Mesenteric fat pad (tissue), 1 donor: ENCODE measurements around the gene LRRC4C. TPM values are rescaled to one million over a fixed set of nuclear protein-coding genes. Genes with fewer than 3 reads are reported as not detected.
"Not testable (repeated sequence)": the region's sequence is repeated elsewhere in the genome, so short reads cannot be mapped to it uniquely, and the experiment has no call there.

Source experiments
- DNase-seq: peaks from one replicate; pipeline ENCODE4 v3.0.0-alpha.2; 2020; ENCODE audit warnings: low spot score
- total RNA-seq: library from RNA; stranded (reverse); fragmentation: NEBNext Ultra II Directional; extraction: Animal tissue kit (Norgen Biotek cat#: 25700); gene quantifications from one replicate; pipeline ENCODE4 v1.2.1, GENCODE V29; 2021
- donor health status: DM: yes; HTN: yes; CAD: no.

Gene LRRC4C
- total RNA-seq, 1 donor from 2014 or later = 1.5 TPM

GRCh38 chr11:40522080-40522479, 937.4 kb downstream of the LRRC4C start:
- not testable (repeated sequence) for DNase-seq

- no peak for DNase-seq
These were observed 942.3 kb downstream of the LRRC4C start for GRCh38 chr11:40517122-40517521.

- no peak for DNase-seq
These were observed 945.3 kb downstream of the LRRC4C start for GRCh38 chr11:40514124-40514523.

GRCh38 chr11:40513281-40513680, 946.2 kb downstream of the LRRC4C start:
- no peak for DNase-seq

GRCh38 chr11:40508303-40508702, 951.1 kb downstream of the LRRC4C start:
- no peak for DNase-seq

- DNase-seq = no peak
These were observed 953.2 kb downstream of the LRRC4C start for GRCh38 chr11:40506226-40506625.

GRCh38 chr11:40491341-40491740, 968.1 kb downstream of the LRRC4C start:
- DNase-seq = no peak

GRCh38 chr11:40467771-40468170, 991.7 kb downstream of the LRRC4C start:
- DNase-seq = no peak

GRCh38 chr11:40445391-40445790, 1014.1 kb downstream of the LRRC4C start:
- DNase-seq = no peak

GRCh38 chr11:40444151-40444550, 1015.3 kb downstream of the LRRC4C start:
- DNase-seq = no peak

- DNase-seq = no peak
These were observed 1024.1 kb downstream of the LRRC4C start for GRCh38 chr11:40435344-40435743.

GRCh38 chr11:40434926-40435325, 1024.5 kb downstream of the LRRC4C start:
- no peak for DNase-seq

GRCh38 chr11:40432358-40432757, 1027.1 kb downstream of the LRRC4C start:
- no peak for DNase-seq

GRCh38 chr11:40425168-40425567, 1034.3 kb downstream of the LRRC4C start:
- DNase-seq = no peak

- DNase-seq = no peak
These were observed 1038.1 kb downstream of the LRRC4C start for GRCh38 chr11:40421208-40421981.

GRCh38 chr11:40417627-40418026, 1041.8 kb downstream of the LRRC4C start:
- DNase-seq = no peak

GRCh38 chr11:40407355-40407754, 1052.1 kb downstream of the LRRC4C start:
- DNase-seq = no peak

- no peak for DNase-seq
These were observed 1053.8 kb downstream of the LRRC4C start for GRCh38 chr11:40405614-40406013.

GRCh38 chr11:40403321-40403720, 1056.1 kb downstream of the LRRC4C start:
- DNase-seq = no peak

- no peak for DNase-seq
These were observed 1058.2 kb downstream of the LRRC4C start for GRCh38 chr11:40401132-40401853.

GRCh38 chr11:40397141-40397540, 1062.3 kb downstream of the LRRC4C start:
- DNase-seq = no peak

GRCh38 chr11:40393511-40393910, 1065.9 kb downstream of the LRRC4C start:
- DNase-seq = no peak

GRCh38 chr11:40391679-40392078, 1067.8 kb downstream of the LRRC4C start:
- DNase-seq = no peak
